CD8-positive, alpha-beta memory T cell (primary cell): ENCODE results near the gene BNIPL. TPM values are rescaled to one million over a fixed set of nuclear protein-coding genes. Genes with fewer than 3 reads are reported as not detected.

ENCODE experiments used
- CTCF ChIA-PET: fragments of 350-600 bp; sonication (Branson Sonifier 250); formaldehyde crosslinking; loops from one replicate; lab custom pipeline; 2021; ENCODE audit warnings: antibody characterized with exemption; lab: Charles Lee
- POLR2A ChIA-PET: fragments of 350-600 bp; sonication (Branson Sonifier 250); formaldehyde crosslinking; loops from one replicate; lab custom pipeline; 2021; ENCODE audit warnings: antibody characterized with exemption; lab: Charles Lee
- DNase-seq, 5 donors: peaks; one replicate each; pipeline versions ENCODE4 v3.0.0 to v3.0.0-alpha.2; 2020 to 2022; ENCODE audit warnings: mixed read lengths in 1 of 5
- H3K27ac ChIP-seq: one replicate; pipeline ENCODE4 v1.7.0; 2013; ENCODE audit warnings: low read depth, mild to moderate bottlenecking, low read length, moderate library complexity
- H3K27me3 ChIP-seq: 2 replicates; pipeline ENCODE4 v1.7.0; 2013; ENCODE audit warnings: low read length, mild to moderate bottlenecking; ENCODE audit not compliant: insufficient read depth, poor library complexity, severe bottlenecking
- H3K36me3 ChIP-seq: 2 replicates; pipeline ENCODE4 v1.7.0; 2013; ENCODE audit warnings: mild to moderate bottlenecking, low read length, moderate library complexity; ENCODE audit not compliant: insufficient read depth
- H3K4me1 ChIP-seq: 2 replicates; pipeline ENCODE4 v1.7.0; 2013; ENCODE audit warnings: mild to moderate bottlenecking, low read length, moderate library complexity; ENCODE audit not compliant: insufficient read depth
- H3K4me3 ChIP-seq: 2 replicates; pipeline ENCODE4 v1.7.0; 2013; ENCODE audit warnings: mild to moderate bottlenecking, low read length
- H3K9me3 ChIP-seq: 2 replicates; pipeline ENCODE4 v1.7.0; 2013; ENCODE audit warnings: mild to moderate bottlenecking, low read length
- H3K27ac Mint-ChIP-seq, 8 donors: one replicate each; pipeline ENCODE4 v1.8.0; 2020 to 2021; ENCODE audit warnings: mixed read lengths in 8 of 8, mild to moderate bottlenecking in 6 of 8, inconsistent platforms in 3 of 8, moderate library complexity in 3 of 8
- H3K27me3 Mint-ChIP-seq, 2 donors: one replicate each; pipeline ENCODE4 v1.8.0; 2020 to 2021; ENCODE audit warnings: mixed read lengths in 2 of 2, mild to moderate bottlenecking in 1 of 2, moderate library complexity in 1 of 2
- H3K36me3 Mint-ChIP-seq, 3 donors: one replicate each; pipeline ENCODE4 v1.8.0; 2020 to 2021; ENCODE audit warnings: mixed read lengths in 3 of 3, inconsistent platforms in 1 of 3, mild to moderate bottlenecking in 1 of 3
- H3K4me1 Mint-ChIP-seq, 3 donors: one replicate each; pipeline ENCODE4 v1.8.0; 2020 to 2021; ENCODE audit warnings: mixed read lengths in 3 of 3, inconsistent platforms in 1 of 3, mild to moderate bottlenecking in 1 of 3
- H3K4me3 Mint-ChIP-seq, 7 donors: one replicate each; pipeline ENCODE4 v1.8.0; 2020 to 2021; ENCODE audit warnings: mixed read lengths in 7 of 7, mild to moderate bottlenecking in 6 of 7, moderate library complexity in 4 of 7, inconsistent platforms in 2 of 7
- H3K9me3 Mint-ChIP-seq, 5 donors: one replicate each; pipeline ENCODE4 v1.8.0; 2020 to 2022; ENCODE audit warnings: mixed read lengths in 5 of 5, mild to moderate bottlenecking in 3 of 5, moderate library complexity in 2 of 5, inconsistent platforms in 1 of 5
- polyA plus RNA-seq: library from polyadenylated mRNA; unstranded; fragments of 300-500 nt; fragmentation: Illumina TruSeq; gene quantifications from one replicate; pipeline ENCODE4 v1.2.3, GENCODE V29; 2021
- total RNA-seq, 2 experiments: library from RNA; stranded (reverse); gene quantifications; one replicate each; pipeline ENCODE4 v1.2.3, GENCODE V29; 2021

Gene BNIPL
- total and polyA plus RNA-seq, 3 experiments from 2014 or later: 0.08 to 1.3 (median 0.75) TPM

GRCh38 chr1:151065089-151065645 is 28.8 kb downstream of the BNIPL start:
- Mint-ChIP-seq H3K9me3 (no peaks in the 10 kb centered on the region), H3K27me3 (no peaks in the 10 kb centered on the region), H3K36me3 (peaks cover 0 to under 1% (median 0%) of the 10 kb centered on the region in 3 donors), H3K4me3 (peak overlapping the region in 1 of 7 donors; percentile 17), H3K27ac (peak overlapping the region in 2 of 8 donors; percentile 23 to 71), H3K4me1 (peaks cover 18 to 23% (median 22%) of the 10 kb centered on the region in 3 donors)
- Histone ChIP-seq H3K4me1 (no peaks in the 10 kb centered on the region), H3K36me3 (no peaks in the 10 kb centered on the region), H3K27me3 (no peaks in the 10 kb centered on the region), H3K9me3 (no peaks in the 10 kb centered on the region), H3K4me3 (no peak overlapping the region), H3K27ac (no peak overlapping the region)
- ChIA-PET CTCF (interaction anchor here (0.6 to 2.0 kb wide), 5 partner anchors 11 to 701 kb away, joined by 3 to 6 read pairs (median 4); partner anchors contain the start of genes C1orf56 and RPRD2), POLR2A (interaction anchor here (0.7 to 1.0 kb wide), 2 partner anchors 17 to 18 kb away, joined by 3 read pairs; partner anchors contain the start of gene C1orf56)
- DNase-seq: no peak

DNA sequence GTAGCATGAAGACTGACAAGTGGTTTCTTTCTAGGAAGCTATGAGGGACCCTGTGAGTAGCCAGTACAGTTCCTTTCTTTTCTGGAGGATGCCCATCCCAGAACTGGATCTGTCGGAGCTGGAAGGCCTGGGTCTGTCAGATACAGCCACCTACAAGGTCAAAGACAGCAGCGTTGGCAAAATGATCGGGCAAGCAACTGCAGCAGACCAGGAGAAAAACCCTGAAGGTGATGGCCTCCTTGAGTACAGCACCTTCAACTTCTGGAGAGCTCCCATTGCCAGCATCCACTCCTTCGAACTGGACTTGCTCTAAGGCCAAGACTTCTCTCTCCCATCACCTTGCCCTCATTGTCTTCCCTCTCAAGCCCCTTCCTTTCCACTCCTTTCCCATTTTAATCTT is 30.8 kb downstream of the BNIPL start:
- Histone ChIP-seq H3K27ac (no peak overlapping the region), H3K4me1 (peaks cover 10% of the 10 kb centered on the region), H3K9me3 (no peaks in the 10 kb centered on the region), H3K36me3 (no peaks in the 10 kb centered on the region), H3K27me3 (no peaks in the 10 kb centered on the region), H3K4me3 (no peak overlapping the region)
- Mint-ChIP-seq H3K36me3 (peaks cover 0 to 13% (median 0%) of the 10 kb centered on the region in 3 donors), H3K27me3 (no peaks in the 10 kb centered on the region), H3K4me3 (peak overlapping the region in 1 of 7 donors; percentile 64), H3K27ac (peak overlapping the region in 3 of 8 donors; percentile 11 to 94 (median 66)), H3K4me1 (peaks cover 18 to 20% (median 19%) of the 10 kb centered on the region in 3 donors), H3K9me3 (no peaks in the 10 kb centered on the region)
- ChIA-PET POLR2A (interaction anchor here (0.6 kb wide), 1 partner anchor 9 kb away, joined by 4 read pairs; no protein-coding TSS in a partner anchor), CTCF (interaction anchor here (1.2 kb wide), 1 partner anchor 42 kb away, joined by 4 read pairs; no protein-coding TSS in a partner anchor)
- DNase-seq: no peak

GRCh38 chr1:151069103-151069486 is 32.7 kb downstream of the BNIPL start:
- no peak for DNase-seq
- ChIA-PET CTCF (interaction anchor here (1.4 to 5.5 kb wide), 3 partner anchors 9 to 45 kb away, joined by 7 to 74 read pairs (median 32); partner anchors contain the start of genes CDC42SE1 and MLLT11), POLR2A (no interaction called here)
- no peaks in the 10 kb centered on the region for H3K27me3 ChIP-seq
- Mint-ChIP-seq H3K4me3 (peak overlapping the region; percentile 73 to 98 (median 97)), H3K4me1 (peaks cover 24 to 29% (median 29%) of the 10 kb centered on the region in 3 donors), H3K27me3 (no peaks in the 10 kb centered on the region), H3K27ac (peak overlapping the region in 7 of 8 donors; percentile 26 to 100 (median 94)), H3K36me3 (peaks cover 0 to 18% (median 3%) of the 10 kb centered on the region in 3 donors), H3K9me3 (no peaks in the 10 kb centered on the region)
- peak overlapping the region; percentile 43 for H3K27ac ChIP-seq
- H3K4me3 ChIP-seq: no peak overlapping the region
- H3K4me1 ChIP-seq: peaks cover 11% of the 10 kb centered on the region
- no peaks in the 10 kb centered on the region for H3K9me3 ChIP-seq
- no peaks in the 10 kb centered on the region for H3K36me3 ChIP-seq

DNA sequence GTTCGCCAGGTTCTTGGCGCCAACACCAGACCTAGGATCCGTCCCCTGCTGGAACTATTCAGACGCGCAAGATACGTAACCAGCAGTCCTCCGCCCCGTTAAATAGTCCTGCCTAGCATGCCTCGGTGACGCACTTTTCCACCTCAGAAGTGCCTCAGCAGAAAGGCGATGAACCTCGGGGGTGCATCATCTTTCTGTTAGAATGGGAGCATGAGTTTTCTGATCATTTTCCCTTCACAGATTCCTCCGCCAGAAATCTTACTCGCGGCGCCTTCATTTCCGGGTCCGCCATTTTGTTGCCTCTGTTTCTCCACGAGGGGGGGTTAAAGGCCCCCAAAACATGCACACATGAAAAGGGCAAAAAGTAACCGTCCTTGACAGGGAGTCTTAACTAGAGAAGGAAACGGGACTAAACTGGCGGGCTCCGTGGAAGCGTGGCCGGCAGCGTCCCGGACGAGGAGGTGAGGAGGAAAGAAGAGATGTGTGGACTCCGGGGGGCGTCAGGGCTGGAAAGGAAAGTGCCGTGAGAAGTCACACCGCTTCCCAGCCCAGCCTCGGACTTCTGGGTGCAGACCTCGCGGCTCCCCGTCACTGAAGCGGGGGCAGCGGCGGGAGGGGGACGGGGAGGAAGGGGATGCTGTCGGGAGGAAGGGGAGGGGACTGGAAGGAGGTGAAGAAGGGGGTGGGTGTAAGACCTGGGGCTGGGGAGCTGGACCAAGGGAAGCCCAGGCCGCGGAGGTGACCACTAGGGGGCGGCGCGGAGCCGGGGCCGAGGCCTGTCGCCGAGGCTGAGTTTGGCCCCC is 34.3 kb downstream of the BNIPL start, which contains the start of gene GABPB2:
Gene GABPB2 (plus strand): TSS at position 288 of the 803 bp plus-strand sequence. CDS start 17,429 bp downstream, outside the sequence.
- H3K4me3 ChIP-seq: peak within 1 kb of the TSS; percentile 88
- H3K9me3 Mint-ChIP-seq: no peaks in the 10 kb centered on the region
- peak within 1 kb of the TSS; percentile 96 to 99 (median 98) for H3K4me3 Mint-ChIP-seq
- POLR2A ChIA-PET: interaction anchor here (0.6 to 1.4 kb wide), 6 partner anchors 11 to 97 kb away, joined by 3 to 7 read pairs (median 5); partner anchors contain the start of genes CDC42SE1 and MLLT11
- no peaks in the 10 kb centered on the region for H3K27me3 ChIP-seq
- H3K36me3 Mint-ChIP-seq: peaks cover 0 to 26% (median 3%) of the 10 kb centered on the region in 3 donors
- CTCF ChIA-PET: interaction anchor here (1.0 to 5.5 kb wide), 13 partner anchors 12 to 91 kb away, joined by 3 to 74 read pairs (median 6); partner anchors contain the start of genes C1orf56, CDC42SE1, MLLT11 and TNFAIP8L2
- peak; percentile 76 to 92 (median 86) for DNase-seq
- H3K27me3 Mint-ChIP-seq: no peaks in the 10 kb centered on the region
- no peaks in the 10 kb centered on the region for H3K36me3 ChIP-seq
- peak within 1 kb of the TSS; percentile 94 for H3K27ac ChIP-seq
- H3K4me1 ChIP-seq: peaks cover 11% of the 10 kb centered on the region
- no peaks in the 10 kb centered on the region for H3K9me3 ChIP-seq
- H3K27ac Mint-ChIP-seq: peak within 1 kb of the TSS; percentile 96 to 100 (median 100)
- peaks cover 25 to 31% (median 31%) of the 10 kb centered on the region in 3 donors for H3K4me1 Mint-ChIP-seq

- Histone ChIP-seq H3K4me3 (no peak overlapping the region), H3K27me3 (no peaks in the 10 kb centered on the region), H3K4me1 (peaks cover 11% of the 10 kb centered on the region), H3K27ac (no peak overlapping the region), H3K9me3 (no peaks in the 10 kb centered on the region), H3K36me3 (no peaks in the 10 kb centered on the region)
- H3K27ac Mint-ChIP-seq: peak overlapping the region in 5 of 8 donors; percentile 61 to 100 (median 100)
- DNase-seq: no peak
- POLR2A ChIA-PET: interaction anchor here (0.8 kb wide), 1 partner anchor 16 kb away, joined by 6 read pairs; no protein-coding TSS in a partner anchor
- CTCF ChIA-PET: interaction anchor here (0.8 to 5.5 kb wide), 8 partner anchors 9 to 84 kb away, joined by 3 to 74 read pairs (median 6); partner anchors contain the start of genes C1orf56, CDC42SE1, MINDY1 and MLLT11
- no peaks in the 10 kb centered on the region for H3K27me3 Mint-ChIP-seq
- peaks cover 0 to 35% (median 3%) of the 10 kb centered on the region in 3 donors for H3K36me3 Mint-ChIP-seq
- H3K4me3 Mint-ChIP-seq: peak overlapping the region; percentile 96 to 99 (median 98)
- peaks cover 27 to 33% (median 33%) of the 10 kb centered on the region in 3 donors for H3K4me1 Mint-ChIP-seq
- H3K9me3 Mint-ChIP-seq: no peaks in the 10 kb centered on the region
These were observed 35.8 kb downstream of the BNIPL start for GRCh38 chr1:151072224-151072623.

- Mint-ChIP-seq H3K36me3 (peaks cover 0 to 20% (median 6%) of the 10 kb centered on the region in 3 donors), H3K9me3 (no peaks in the 10 kb centered on the region), H3K27ac (peak overlapping the region in 1 of 8 donors; percentile 32), H3K27me3 (no peaks in the 10 kb centered on the region), H3K4me3 (no peak overlapping the region), H3K4me1 (no peaks in the 10 kb centered on the region)
- H3K27ac ChIP-seq: no peak overlapping the region
- ChIA-PET POLR2A (no interaction called here), CTCF (interaction anchor here (1.3 to 3.3 kb wide), 4 partner anchors 13 to 69 kb away, joined by 4 to 10 read pairs (median 6); partner anchors contain the start of gene GABPB2)
- no peaks in the 10 kb centered on the region for H3K27me3 ChIP-seq
- DNase-seq: no peak
- no peaks in the 10 kb centered on the region for H3K9me3 ChIP-seq
- H3K4me3 ChIP-seq: no peak overlapping the region
- no peaks in the 10 kb centered on the region for H3K4me1 ChIP-seq
- no peaks in the 10 kb centered on the region for H3K36me3 ChIP-seq
These were observed 49.7 kb downstream of the BNIPL start for GRCh38 chr1:151085953-151086559.
